T-cell (primary cell): ENCODE measurements around the gene OR5K4. TPM values are rescaled to one million over a fixed set of nuclear protein-coding genes. Genes with fewer than 3 reads are reported as not detected.

ENCODE experiments used
- ATAC-seq, 4 experiments: fragments of 200-7000 bp in 3 of 4; fragments of 150-1000 bp in 1 of 4; cut with Tn5 transposase; replicated peaks in 1 of 4; 1 replicate in 3 of 4; 2 replicates in 1 of 4; pipeline ENCODE4 v1.10.0; 2021; ENCODE audit warnings: moderate library complexity in 3 of 4, mild to moderate bottlenecking in 2 of 4, moderate number of reproducible peaks in 1 of 4
- CTCF ChIA-PET, 2 donors: fragments of 300-600 bp; sonication (Branson Sonifier 250); formaldehyde crosslinking; loops; one replicate each; lab custom pipeline; 2022; ENCODE audit warnings: antibody characterized with exemption in 2 of 2; lab: Charles Lee
- POLR2A ChIA-PET, 2 donors: fragments of 300-600 bp; sonication (Branson Sonifier 250); formaldehyde crosslinking; loops; one replicate each; lab custom pipeline; 2022; ENCODE audit warnings: antibody characterized with exemption in 2 of 2; lab: Charles Lee
- DNase-seq, 35 experiments: peaks; one replicate each; pipeline versions ENCODE4 v3.0.0 to v3.0.0-alpha.2; 2013 to 2023
- H3K27ac ChIP-seq: one replicate; pipeline ENCODE4 v1.5.1; 2013; ENCODE audit warnings: low read length
- H3K27me3 ChIP-seq, 2 experiments: replicated peaks in 1 of 2; 1 replicate in 1 of 2; 2 replicates in 1 of 2; pipeline versions ENCODE4 v1.6.1 to v1.7.0; 2013; ENCODE audit warnings: low read length in 1 of 2, mixed read lengths in 1 of 2; ENCODE audit not compliant: control insufficient read depth in 2 of 2, insufficient read depth in 2 of 2; ENCODE audit errors: extremely low read depth in 1 of 2
- H3K36me3 ChIP-seq, 2 donors: 1 replicate in 1 of 2; 2 replicates in 1 of 2; pipeline versions ENCODE4 v1.6.1 to v1.7.0; 2013; ENCODE audit warnings: low read length in 1 of 2; ENCODE audit not compliant: control insufficient read depth in 2 of 2, insufficient read depth in 1 of 2; ENCODE audit errors: extremely low read depth in 1 of 2
- H3K4me1 ChIP-seq, 2 experiments: 1 replicate in 1 of 2; 2 replicates in 1 of 2; pipeline versions ENCODE4 v1.6.1 to v1.7.0; 2013; ENCODE audit warnings: low read length in 2 of 2, mixed read lengths in 1 of 2; ENCODE audit not compliant: insufficient read depth in 2 of 2, control insufficient read depth in 1 of 2; ENCODE audit errors: extremely low read depth in 1 of 2
- H3K4me3 ChIP-seq, 2 donors: 1 replicate in 1 of 2; 2 replicates in 1 of 2; pipeline versions ENCODE4 v1.5.1 to v1.7.0; 2013; ENCODE audit warnings: mild to moderate bottlenecking in 2 of 2, low read length in 1 of 2, moderate library complexity in 1 of 2; ENCODE audit not compliant: control insufficient read depth in 1 of 2; ENCODE audit errors: extremely low read depth in 1 of 2
- H3K9me3 ChIP-seq: 2 replicates; pipeline ENCODE4 v1.7.0; 2013
- H3K27ac Mint-ChIP-seq, 2 donors: one replicate each; pipeline ENCODE4 v1.8.0; 2020 to 2021; ENCODE audit warnings: mild to moderate bottlenecking in 2 of 2, mixed read lengths in 2 of 2
- H3K27me3 Mint-ChIP-seq, 2 donors: one replicate each; pipeline ENCODE4 v1.8.0; 2021 to 2022; ENCODE audit warnings: mixed read lengths in 2 of 2
- H3K36me3 Mint-ChIP-seq: one replicate; pipeline ENCODE4 v1.8.0; 2021; ENCODE audit warnings: mixed read lengths
- H3K4me1 Mint-ChIP-seq, 3 donors: one replicate each; pipeline ENCODE4 v1.8.0; 2020 to 2022; ENCODE audit warnings: mixed read lengths in 3 of 3, mild to moderate bottlenecking in 1 of 3
- H3K4me3 Mint-ChIP-seq, 3 donors: one replicate each; pipeline ENCODE4 v1.8.0; 2020 to 2022; ENCODE audit warnings: mild to moderate bottlenecking in 3 of 3, mixed read lengths in 3 of 3, moderate library complexity in 3 of 3
- H3K9me3 Mint-ChIP-seq, 3 donors: one replicate each; pipeline ENCODE4 v1.8.0; 2020 to 2022; ENCODE audit warnings: mixed read lengths in 3 of 3
- WGBS: methylation state at CpG from one replicate; pipeline ENCODE4 v1.1.5; 2013; ENCODE audit warnings: missing lambda C conversion rate; ENCODE audit not compliant: insufficient coverage; 5-methylcytosine and 5-hydroxymethylcytosine counted together
- total RNA-seq, 35 experiments: library from RNA in 6 of 35; stranded (reverse) in 6 of 35; fragments of 120-200 nt in 1 of 35; gene quantifications; one replicate each; pipeline versions ENCODE4 v1.2.1 to v1.2.4 and lab custom pipeline; 2013 to 2026

OR5K4 gene
- total RNA-seq, 5 donors from 2014 or later (not counting 1 experiment from before 2014, with no cell fraction given): not detected

GRCh38 chr3:98341758-98342157 lies 11.9 kb upstream of the OR5K4 start:
- Mint-ChIP-seq H3K27ac (no peak overlapping the region), H3K36me3 (no peaks in the 10 kb centered on the region), H3K9me3 (no peaks in the 10 kb centered on the region), H3K27me3 (peaks cover under 1 to 5% of the 10 kb centered on the region in 2 donors), H3K4me3 (no peak overlapping the region), H3K4me1 (peaks cover 0 to 6% (median 4%) of the 10 kb centered on the region in 3 donors)
- no peaks in the 10 kb centered on the region for H3K36me3 ChIP-seq
- no peaks in the 10 kb centered on the region for H3K9me3 ChIP-seq
- no peaks in the 10 kb centered on the region for H3K27me3 ChIP-seq
- 50% methylated on average over 1 of the region's 6 CpGs for WGBS
- ChIA-PET POLR2A (no interaction called here), CTCF (interaction anchor here in 1 of 2 donors (0.5 kb wide), 1 partner anchor 1417 kb away, joined by 4 read pairs; no protein-coding TSS in a partner anchor)
- no peak for DNase-seq
- H3K27ac ChIP-seq: no peak overlapping the region
- no peaks in the 10 kb centered on the region for H3K4me1 ChIP-seq
- no peak overlapping the region for H3K4me3 ChIP-seq
- ATAC-seq: no peak

DNA sequence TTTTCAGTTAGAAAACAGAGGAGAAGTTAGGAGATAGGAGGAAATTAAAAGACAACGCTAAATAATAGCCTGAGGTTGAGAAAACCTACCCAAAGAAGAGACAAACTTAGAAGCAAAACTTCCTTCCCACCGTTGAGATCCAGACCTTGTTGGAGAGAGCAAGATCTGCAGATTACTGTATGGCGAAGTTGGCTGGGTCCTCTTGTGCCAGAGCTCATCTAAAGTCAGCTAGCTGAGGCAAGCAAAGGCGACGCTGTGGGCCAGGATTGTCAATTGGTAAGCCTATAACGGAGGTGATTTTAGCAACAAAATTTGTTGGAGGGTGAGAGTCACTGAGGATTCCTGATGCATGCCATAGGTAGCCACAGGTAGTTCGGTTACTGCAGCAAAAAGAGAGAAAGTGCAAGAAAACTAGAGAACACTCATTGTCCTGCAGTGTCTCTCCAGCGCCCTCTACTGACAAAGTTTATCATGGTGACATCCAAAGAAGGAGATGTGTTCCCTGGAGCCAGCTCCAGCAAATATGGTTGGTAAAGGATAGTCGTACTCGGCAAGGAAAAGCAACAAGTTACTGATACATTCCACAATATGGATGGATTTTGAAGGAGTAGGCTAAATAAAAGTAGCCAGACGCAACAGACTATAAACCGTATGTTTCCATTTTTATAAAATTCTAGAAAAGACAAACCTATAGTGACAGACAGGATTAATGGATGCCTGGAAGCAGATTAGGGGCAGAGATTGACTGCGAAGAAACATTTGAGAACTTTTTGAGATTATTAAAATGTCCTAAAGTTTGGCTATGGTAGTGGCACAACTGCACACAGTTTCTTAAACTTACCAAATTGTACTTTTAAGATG lies 9.8 kb upstream of the OR5K4 start:
- Mint-ChIP-seq H3K4me3 (no peak overlapping the region), H3K9me3 (no peaks in the 10 kb centered on the region), H3K27ac (no peak overlapping the region), H3K4me1 (peaks cover 0 to 6% (median 4%) of the 10 kb centered on the region in 3 donors), H3K36me3 (no peaks in the 10 kb centered on the region), H3K27me3 (peaks cover 0 to 5% of the 10 kb centered on the region in 2 donors)
- DNase-seq (peak in 9 of 35 experiments; percentile 4 to 63 (median 13)), ATAC-seq (no peak)
- Histone ChIP-seq H3K27ac (no peak overlapping the region), H3K36me3 (no peaks in the 10 kb centered on the region), H3K4me1 (no peaks in the 10 kb centered on the region), H3K4me3 (no peak overlapping the region), H3K9me3 (no peaks in the 10 kb centered on the region), H3K27me3 (no peaks in the 10 kb centered on the region)
- ChIA-PET POLR2A (no interaction called here), CTCF (interaction anchor here in 1 of 2 donors (1.3 kb wide), 1 partner anchor 228 kb away, joined by 4 read pairs; no protein-coding TSS in a partner anchor)
- 72% methylated on average over 6 of the region's 13 CpGs for WGBS

DNA sequence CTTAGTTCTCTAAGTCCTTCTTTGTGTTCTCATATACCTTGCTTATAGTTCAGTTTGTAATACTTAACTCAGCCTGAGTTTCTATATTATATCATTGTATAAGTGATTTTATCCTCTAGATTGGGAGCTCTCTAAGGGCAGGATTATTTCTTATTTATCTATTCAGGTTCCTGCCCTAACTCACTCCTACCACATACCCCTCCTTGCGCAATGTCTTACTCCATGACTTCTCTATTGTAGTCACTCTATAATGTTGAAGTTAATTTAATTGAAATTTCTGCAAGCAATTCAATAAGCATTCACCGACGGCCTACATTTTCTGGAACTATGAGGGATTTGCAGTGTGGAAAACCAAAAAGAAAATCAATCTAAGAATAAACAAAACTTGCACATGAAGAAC lies 3.6 kb upstream of the OR5K4 start:
- H3K27me3 Mint-ChIP-seq: peaks cover 0 to 4% of the 10 kb centered on the region in 2 donors
- POLR2A ChIA-PET: no interaction called here
- CTCF ChIA-PET: no interaction called here

GRCh38 chr3:98359250-98359649 lies 5.6 kb downstream of the OR5K4 start:
- Mint-ChIP-seq H3K36me3 (no peaks in the 10 kb centered on the region), H3K27ac (no peak overlapping the region), H3K9me3 (peaks cover 9 to 21% (median 16%) of the 10 kb centered on the region in 3 donors), H3K4me1 (peaks cover 0 to 7% (median 0%) of the 10 kb centered on the region in 3 donors), H3K4me3 (no peak overlapping the region), H3K27me3 (peaks cover 0 to 2% of the 10 kb centered on the region in 2 donors)
- POLR2A ChIA-PET: no interaction called here
- no peak for DNase-seq
- H3K4me1 ChIP-seq: no peaks in the 10 kb centered on the region
- CTCF ChIA-PET: no interaction called here
- H3K27me3 ChIP-seq: peaks cover 0 to 3% of the 10 kb centered on the region in 2 experiments
- H3K9me3 ChIP-seq: no peaks in the 10 kb centered on the region
- no peak for ATAC-seq
- no peak overlapping the region for H3K4me3 ChIP-seq
- no peak overlapping the region for H3K27ac ChIP-seq
- no peaks in the 10 kb centered on the region for H3K36me3 ChIP-seq

More for the DNA sequence above, 3.6 kb upstream of the OR5K4 start:
- Mint-ChIP-seq H3K9me3 (no peaks in the 10 kb centered on the region), H3K4me1 (peaks cover 0 to 5% (median 3%) of the 10 kb centered on the region in 3 donors), H3K4me3 (no peak overlapping the region), H3K27ac (no peak overlapping the region), H3K36me3 (no peaks in the 10 kb centered on the region)
- ATAC-seq: no peak
- no peaks in the 10 kb centered on the region for H3K27me3 ChIP-seq
- H3K36me3 ChIP-seq: no peaks in the 10 kb centered on the region
- H3K4me3 ChIP-seq: no peak overlapping the region
- WGBS: no CpG with 5 or more reads among the region's 3 CpGs
- no peaks in the 10 kb centered on the region for H3K9me3 ChIP-seq
- H3K27ac ChIP-seq: no peak overlapping the region
- no peak for DNase-seq
- H3K4me1 ChIP-seq: no peaks in the 10 kb centered on the region

GRCh38 chr3:98359993-98360675 lies 6.5 kb downstream of the OR5K4 start:
- Mint-ChIP-seq H3K4me3 (no peak overlapping the region), H3K9me3 (peaks cover 9 to 23% (median 16%) of the 10 kb centered on the region in 3 donors), H3K27me3 (no peaks in the 10 kb centered on the region), H3K4me1 (peaks cover 0 to 7% (median 0%) of the 10 kb centered on the region in 3 donors), H3K27ac (peak overlapping the region in 1 of 2 donors; percentile 68), H3K36me3 (no peaks in the 10 kb centered on the region)
- H3K27me3 ChIP-seq: peaks cover 0 to 3% of the 10 kb centered on the region in 2 experiments
- no peaks in the 10 kb centered on the region for H3K36me3 ChIP-seq
- H3K4me1 ChIP-seq: no peaks in the 10 kb centered on the region
- H3K9me3 ChIP-seq: no peaks in the 10 kb centered on the region
- ATAC-seq: peak in 2 of 4 experiments; percentile 32 to 33
- CTCF ChIA-PET: no interaction called here
- DNase-seq: peak in 1 of 35 experiments; percentile 16
- no peak overlapping the region for H3K27ac ChIP-seq
- POLR2A ChIA-PET: no interaction called here
- no CpG with 5 or more reads among the region's 1 CpG for WGBS
- no peak overlapping the region for H3K4me3 ChIP-seq

- Histone ChIP-seq H3K9me3 (no peaks in the 10 kb centered on the region), H3K36me3 (no peaks in the 10 kb centered on the region), H3K4me1 (no peaks in the 10 kb centered on the region), H3K4me3 (no peak overlapping the region), H3K27ac (no peak overlapping the region), H3K27me3 (peaks cover 0 to 3% of the 10 kb centered on the region in 2 experiments)
- DNase-seq (no peak), ATAC-seq (no peak)
- Mint-ChIP-seq H3K9me3 (peaks cover 9 to 28% (median 18%) of the 10 kb centered on the region in 3 donors), H3K4me3 (no peak overlapping the region), H3K27ac (no peak overlapping the region), H3K27me3 (no peaks in the 10 kb centered on the region), H3K36me3 (no peaks in the 10 kb centered on the region), H3K4me1 (peaks cover 0 to 7% (median 0%) of the 10 kb centered on the region in 3 donors)
- POLR2A ChIA-PET: no interaction called here
- 60% methylated on average over 1 of the region's 3 CpGs for WGBS
- CTCF ChIA-PET: no interaction called here
Measured at GRCh38 chr3:98360681-98361080, 7.0 kb downstream of the OR5K4 start.
